Vagina (tissue), 2 donors: ENCODE results near the gene ARHGAP21. TPM values are rescaled to one million over a fixed set of nuclear protein-coding genes. Genes with fewer than 3 reads are reported as not detected.
"Not testable (repeated sequence)": the region's sequence is repeated elsewhere in the genome, so short reads cannot be mapped to it uniquely, and the experiment has no call there.

Experiments used
- DNase-seq, 2 donors: peaks; one replicate each; pipeline ENCODE4 v3.0.0-alpha.2; 2017; ENCODE audit errors: extremely low spot score in 2 of 2
- H3K27ac ChIP-seq: fragments of 200-600 bp; sonication (generic); one replicate; pipeline ENCODE4 v1.5.1; 2019
- H3K27me3 ChIP-seq: fragments of 200-600 bp; sonication (generic); one replicate; pipeline ENCODE4 v1.5.1; 2019
- H3K36me3 ChIP-seq, 2 donors: fragments of 200-600 bp; sonication (generic); one replicate each; pipeline ENCODE4 v1.5.1; 2017 to 2019
- H3K4me1 ChIP-seq: fragments of 200-600 bp; sonication (generic); one replicate; pipeline ENCODE4 v1.5.1; 2019
- H3K4me3 ChIP-seq, 2 donors: fragments of 200-600 bp; sonication (generic); 1 replicate in 1 of 2; 2 replicates in 1 of 2; pipeline ENCODE4 v1.5.1; 2016 to 2019
- H3K9me3 ChIP-seq: fragments of 200-600 bp; sonication (generic); one replicate; pipeline ENCODE4 v1.5.1; 2019
- POLR2A ChIP-seq, 2 donors: fragments of 450-650 bp; IDR thresholded peaks; one replicate each; pipeline ENCODE4 v1.6.1; 2017; ENCODE audit warnings: antibody characterized with exemption in 2 of 2, mild to moderate bottlenecking in 2 of 2, moderate library complexity in 2 of 2
- POLR2AphosphoS5 ChIP-seq, 2 donors: sonication (generic); formaldehyde crosslinking; IDR thresholded peaks; one replicate each; pipeline ENCODE4 v1.9.0; 2017; ENCODE audit warnings: antibody characterized with exemption in 2 of 2, mild to moderate bottlenecking in 2 of 2, low read depth in 1 of 2; ENCODE audit not compliant: insufficient read depth in 1 of 2
- intact Hi-C: fragments of 100-400 bp; cut with DNase I; formaldehyde crosslinking; loops from one replicate; pipeline ENCODE4 v1.15.1; 2023
- total RNA-seq: library from RNA; depleted of rRNA; stranded (reverse); fragments of >200 nt; gene quantifications from one replicate; pipeline ENCODE4 v1.2.3, GENCODE V29; 2016
- TF ChIP-seq, protein P1 (sequence below), 3 experiments: fragments of 450-650 bp in 2 of 3; fragments of 200-600 bp in 1 of 3; sonication (generic) in 1 of 3; IDR thresholded peaks; one replicate each; pipeline ENCODE4 v1.5.1; 2017 to 2019; ENCODE audit warnings: antibody characterized with exemption in 3 of 3, mild to moderate bottlenecking in 2 of 3, moderate library complexity in 2 of 3

The ARHGAP21 gene
- total RNA-seq, 1 donor from 2014 or later = 43.0 TPM

DNA sequence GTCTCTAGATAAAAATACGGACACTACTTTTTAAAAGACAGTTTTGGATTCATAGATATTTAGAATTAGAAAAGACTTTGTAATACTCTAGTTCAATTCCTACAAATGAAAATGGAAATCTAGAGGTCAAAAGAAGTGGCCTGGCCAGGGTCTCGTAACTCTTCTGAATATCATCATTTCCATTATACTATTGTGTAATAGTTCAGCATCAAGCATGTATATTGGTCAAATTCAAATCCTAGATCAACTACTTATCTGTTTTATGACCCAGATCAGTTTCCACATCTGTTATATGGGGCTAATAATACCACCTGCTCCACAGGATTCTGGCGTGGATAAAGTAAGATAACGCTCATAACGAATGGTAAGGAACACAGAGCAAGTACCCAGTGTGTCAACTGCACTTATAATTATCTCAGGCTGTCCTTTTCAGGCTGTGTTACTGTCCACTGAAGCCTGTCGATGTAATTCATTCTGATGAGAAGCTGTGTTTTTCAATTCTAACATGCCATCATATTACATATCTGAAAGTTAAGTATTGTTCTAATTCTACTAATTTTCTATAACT lies 54.3 kb downstream of the ARHGAP21 start:
- no peaks in the 10 kb centered on the region for H3K36me3 ChIP-seq
- intact Hi-C loops = no loop called here
- H3K27ac ChIP-seq = no peak overlapping the region
- DNase-seq = no peak
- H3K4me3 ChIP-seq = no peak overlapping the region
- H3K4me1 ChIP-seq = no peaks in the 10 kb centered on the region
- no peaks in the 10 kb centered on the region for H3K27me3 ChIP-seq
- TF ChIP-seq, protein P1, sequence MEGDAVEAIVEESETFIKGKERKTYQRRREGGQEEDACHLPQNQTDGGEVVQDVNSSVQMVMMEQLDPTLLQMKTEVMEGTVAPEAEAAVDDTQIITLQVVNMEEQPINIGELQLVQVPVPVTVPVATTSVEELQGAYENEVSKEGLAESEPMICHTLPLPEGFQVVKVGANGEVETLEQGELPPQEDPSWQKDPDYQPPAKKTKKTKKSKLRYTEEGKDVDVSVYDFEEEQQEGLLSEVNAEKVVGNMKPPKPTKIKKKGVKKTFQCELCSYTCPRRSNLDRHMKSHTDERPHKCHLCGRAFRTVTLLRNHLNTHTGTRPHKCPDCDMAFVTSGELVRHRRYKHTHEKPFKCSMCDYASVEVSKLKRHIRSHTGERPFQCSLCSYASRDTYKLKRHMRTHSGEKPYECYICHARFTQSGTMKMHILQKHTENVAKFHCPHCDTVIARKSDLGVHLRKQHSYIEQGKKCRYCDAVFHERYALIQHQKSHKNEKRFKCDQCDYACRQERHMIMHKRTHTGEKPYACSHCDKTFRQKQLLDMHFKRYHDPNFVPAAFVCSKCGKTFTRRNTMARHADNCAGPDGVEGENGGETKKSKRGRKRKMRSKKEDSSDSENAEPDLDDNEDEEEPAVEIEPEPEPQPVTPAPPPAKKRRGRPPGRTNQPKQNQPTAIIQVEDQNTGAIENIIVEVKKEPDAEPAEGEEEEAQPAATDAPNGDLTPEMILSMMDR (IDR thresholded peaks at IDR 0.05) = no peak
- TF ChIP-seq POLR2AphosphoS5 (IDR thresholded peaks at IDR 0.05; ENCODE audit: insufficient read depth in 1 of 2, low read depth in 1 of 2) (no peak), POLR2A (IDR thresholded peaks at IDR 0.05) (no peak)
- no peaks in the 10 kb centered on the region for H3K9me3 ChIP-seq

DNA sequence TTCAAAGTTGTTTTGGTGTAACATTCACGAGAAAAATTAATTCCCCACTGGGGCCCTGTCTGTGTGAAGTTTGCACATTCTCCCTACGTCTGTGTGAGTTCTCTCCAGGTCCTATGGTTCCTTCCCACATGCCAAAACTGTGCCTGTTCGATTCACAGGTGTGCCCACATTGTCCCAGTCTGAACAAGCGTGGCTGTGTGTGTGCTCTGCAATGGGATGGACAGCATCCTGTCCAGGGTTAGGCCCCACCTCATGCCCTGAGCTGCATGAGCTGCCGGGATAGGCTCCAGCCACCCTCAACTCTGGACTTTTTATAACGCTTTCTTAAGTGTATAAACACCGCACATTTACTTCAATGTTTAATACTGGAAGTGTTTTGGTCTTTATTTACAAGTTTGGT lies 55.4 kb downstream of the ARHGAP21 start:
- intact Hi-C loops = no loop called here
- TF ChIP-seq POLR2A (IDR thresholded peaks at IDR 0.05) (no peak), POLR2AphosphoS5 (IDR thresholded peaks at IDR 0.05; ENCODE audit: insufficient read depth in 1 of 2, low read depth in 1 of 2) (no peak)
- TF ChIP-seq, protein P1 (IDR thresholded peaks at IDR 0.05) = no peak
- Histone ChIP-seq H3K27ac (no peak overlapping the region), H3K4me3 (no peak overlapping the region), H3K4me1 (no peaks in the 10 kb centered on the region), H3K27me3 (no peaks in the 10 kb centered on the region), H3K36me3 (no peaks in the 10 kb centered on the region), H3K9me3 (no peaks in the 10 kb centered on the region)
- no peak for DNase-seq

DNA sequence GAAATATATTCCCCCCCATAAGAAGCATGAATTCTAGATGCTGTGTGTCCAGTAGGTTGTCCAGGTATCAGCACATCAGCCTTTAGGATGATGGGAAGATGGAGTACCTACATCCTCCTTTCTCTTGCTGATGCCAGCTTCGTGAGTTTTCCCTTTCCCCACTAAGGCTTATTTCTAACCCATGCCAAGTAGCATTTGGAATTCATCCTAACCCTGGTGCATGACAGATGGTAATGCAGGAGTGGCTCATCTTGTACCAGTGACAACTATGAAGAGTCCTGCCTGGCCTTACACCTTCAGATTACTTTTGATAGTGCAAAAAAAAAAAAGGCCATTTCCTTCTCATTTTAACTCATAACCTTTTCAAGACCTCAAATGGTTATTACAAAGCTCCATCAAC lies 58.7 kb downstream of the ARHGAP21 start:
- H3K4me1 ChIP-seq = no peaks in the 10 kb centered on the region
- H3K9me3 ChIP-seq = no peaks in the 10 kb centered on the region
- no peaks in the 10 kb centered on the region for H3K36me3 ChIP-seq
- H3K27me3 ChIP-seq = no peaks in the 10 kb centered on the region
- H3K27ac ChIP-seq = no peak overlapping the region
- no peak for DNase-seq
- TF ChIP-seq, protein P1 (IDR thresholded peaks at IDR 0.05) = no peak
- TF ChIP-seq POLR2A (IDR thresholded peaks at IDR 0.05) = no peak
- H3K4me3 ChIP-seq = no peak overlapping the region
- intact Hi-C loops = no loop called here

DNA sequence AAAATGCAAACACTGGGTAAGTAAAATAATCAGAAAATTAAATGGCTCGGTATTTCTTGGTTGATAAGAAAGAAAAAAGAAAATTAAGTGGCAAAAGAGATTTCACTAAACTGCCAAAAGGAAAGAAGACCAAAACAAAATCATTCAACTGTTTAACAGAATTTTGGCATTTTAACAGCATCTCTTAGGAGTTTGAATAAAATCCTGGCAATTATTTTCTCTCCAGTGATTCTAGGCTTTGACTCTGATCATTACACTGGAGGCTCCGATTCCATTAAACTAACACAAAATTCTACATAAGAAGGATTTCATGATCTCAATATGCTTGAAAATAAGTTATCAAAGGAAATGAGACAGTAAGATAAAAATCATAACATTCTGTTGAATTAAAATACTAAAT lies 62.3 kb downstream of the ARHGAP21 start:
- intact Hi-C loops = no loop called here
- H3K9me3 ChIP-seq = no peaks in the 10 kb centered on the region

DNA sequence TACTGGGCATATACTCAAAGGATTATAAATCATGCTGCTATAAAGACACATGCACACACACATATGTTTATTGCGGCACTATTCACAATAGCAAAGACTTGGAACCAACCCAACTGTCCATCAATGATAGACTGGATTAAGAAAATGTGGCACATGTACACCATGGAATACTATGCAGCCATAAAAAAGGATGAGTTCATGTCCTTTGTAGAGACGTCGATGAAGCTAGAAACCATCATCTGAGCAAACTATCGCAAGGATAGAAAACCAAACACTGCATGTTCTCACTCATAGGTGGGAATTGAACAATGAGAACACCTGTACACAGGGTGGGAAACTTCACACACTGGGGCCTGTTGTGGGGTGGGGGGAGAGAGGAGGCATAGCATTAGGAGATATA lies 65.4 kb downstream of the ARHGAP21 start:
- intact Hi-C loops, H3K4me1 ChIP-seq, DNase-seq, H3K27me3 ChIP-seq, H3K27ac ChIP-seq, H3K9me3 ChIP-seq, H3K4me3 ChIP-seq, H3K36me3 ChIP-seq: not testable (repeated sequence)

More for the DNA sequence above, 62.3 kb downstream of the ARHGAP21 start:
- Histone ChIP-seq H3K27ac (no peak overlapping the region), H3K27me3 (no peaks in the 10 kb centered on the region), H3K4me1 (no peaks in the 10 kb centered on the region), H3K4me3 (no peak overlapping the region), H3K36me3 (peaks cover 0 to 4% of the 10 kb centered on the region in 2 donors)
- DNase-seq = no peak
- TF ChIP-seq POLR2A (IDR thresholded peaks at IDR 0.05) = no peak
- TF ChIP-seq, protein P1 (IDR thresholded peaks at IDR 0.05) = no peak
- TF ChIP-seq POLR2AphosphoS5 (IDR thresholded peaks at IDR 0.05; ENCODE audit: insufficient read depth in 1 of 2, low read depth in 1 of 2) = no peak

DNA sequence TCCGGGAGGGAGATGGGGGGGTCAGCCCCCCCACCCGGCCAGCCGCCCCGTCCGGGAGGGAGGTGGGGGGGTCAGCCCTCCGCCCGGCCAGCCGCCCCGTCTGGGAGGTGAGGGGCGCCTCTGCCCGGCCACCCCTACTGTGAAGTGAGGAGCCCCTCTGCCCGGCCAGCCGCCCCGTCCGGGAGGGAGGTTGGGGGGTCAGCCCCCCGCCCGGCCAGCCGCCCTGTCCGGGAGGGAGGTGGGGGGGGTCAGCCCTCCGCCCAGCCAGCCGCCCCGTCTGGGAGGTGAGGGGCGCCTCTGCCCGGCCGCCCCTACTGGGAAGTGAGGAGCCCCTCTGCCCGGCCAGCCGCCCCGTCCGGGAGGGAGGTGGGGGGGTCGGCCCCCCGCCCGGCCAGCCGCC lies 67.4 kb downstream of the ARHGAP21 start:
- H3K4me3 ChIP-seq, H3K36me3 ChIP-seq, H3K9me3 ChIP-seq, H3K27me3 ChIP-seq, intact Hi-C loops, H3K27ac ChIP-seq, DNase-seq: not testable (repeated sequence)
- H3K4me1 ChIP-seq = peaks cover 12% of the 10 kb centered on the region
